NCI-H345 treated with DMSO at 0.1 percent for 48 hours (cell line): ENCODE data around the gene IGFLR1.
"Not testable (repeated sequence)": the region's sequence is repeated elsewhere in the genome, so short reads cannot be mapped to it uniquely, and the experiment has no call there.

Source experiments
- DNase-seq: peaks from one replicate; lab custom pipeline; 2025; ENCODE audit not compliant: unreplicated experiment; lab: John Stamatoyannopoulos, UW

The IGFLR1 gene

DNA sequence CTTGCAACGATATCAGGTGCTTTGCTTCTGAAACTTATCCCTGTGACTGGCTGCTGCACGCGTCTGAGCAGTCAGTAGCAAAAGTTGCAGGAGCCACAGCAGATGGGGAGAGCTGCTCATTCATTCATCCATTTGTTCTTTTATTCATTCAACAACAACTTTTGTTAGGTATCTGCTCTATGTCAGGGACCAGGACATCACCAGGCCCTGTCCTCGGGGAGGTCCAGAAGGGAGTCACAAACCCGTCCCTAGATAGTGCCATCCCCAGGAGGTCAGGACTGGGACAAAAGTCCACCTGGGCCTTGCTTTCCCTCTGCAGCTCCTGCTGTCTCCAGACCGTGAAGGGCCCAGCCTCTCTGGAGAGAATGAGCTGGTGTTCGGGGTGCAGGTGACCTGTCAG lies 35.7 kb upstream of the IGFLR1 start:
- no peak for DNase-seq

DNA sequence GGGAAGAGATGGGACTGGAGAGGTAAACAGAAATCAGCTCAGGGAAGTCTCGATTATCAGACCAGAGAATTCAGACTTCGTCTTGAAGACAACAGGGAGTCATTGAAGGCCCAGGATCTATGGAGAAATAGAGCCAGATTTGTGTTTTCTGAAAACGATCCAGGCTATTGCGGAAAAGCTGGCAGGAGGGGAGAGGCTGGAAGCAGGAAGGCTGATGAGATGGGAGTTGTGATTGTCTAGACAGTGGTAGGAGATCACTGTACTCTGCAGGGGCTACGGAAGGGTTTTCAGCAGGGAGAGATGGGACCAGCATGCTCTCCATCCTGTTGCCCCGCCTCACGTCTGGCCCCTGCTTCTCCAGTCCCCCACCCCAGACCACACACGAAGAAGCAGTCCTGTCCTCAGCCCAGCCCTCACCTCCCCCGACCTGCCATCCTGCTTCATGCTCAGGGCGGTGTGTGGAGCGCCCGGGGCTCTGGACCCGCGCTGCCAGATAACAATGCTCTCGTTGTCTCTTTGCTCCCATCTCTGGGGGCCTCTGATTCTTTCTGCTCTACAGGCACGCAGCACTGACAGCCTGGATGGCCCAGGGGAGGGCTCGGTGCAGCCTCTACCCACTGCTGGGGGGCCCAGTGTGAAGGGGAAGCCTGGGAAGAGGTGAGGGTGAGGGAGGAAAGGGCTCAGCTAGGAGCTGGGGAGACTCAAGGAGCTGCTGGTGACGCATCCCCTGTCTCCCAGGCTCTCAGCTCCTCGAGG lies 35.0 kb upstream of the IGFLR1 start:
- no peak for DNase-seq

DNA sequence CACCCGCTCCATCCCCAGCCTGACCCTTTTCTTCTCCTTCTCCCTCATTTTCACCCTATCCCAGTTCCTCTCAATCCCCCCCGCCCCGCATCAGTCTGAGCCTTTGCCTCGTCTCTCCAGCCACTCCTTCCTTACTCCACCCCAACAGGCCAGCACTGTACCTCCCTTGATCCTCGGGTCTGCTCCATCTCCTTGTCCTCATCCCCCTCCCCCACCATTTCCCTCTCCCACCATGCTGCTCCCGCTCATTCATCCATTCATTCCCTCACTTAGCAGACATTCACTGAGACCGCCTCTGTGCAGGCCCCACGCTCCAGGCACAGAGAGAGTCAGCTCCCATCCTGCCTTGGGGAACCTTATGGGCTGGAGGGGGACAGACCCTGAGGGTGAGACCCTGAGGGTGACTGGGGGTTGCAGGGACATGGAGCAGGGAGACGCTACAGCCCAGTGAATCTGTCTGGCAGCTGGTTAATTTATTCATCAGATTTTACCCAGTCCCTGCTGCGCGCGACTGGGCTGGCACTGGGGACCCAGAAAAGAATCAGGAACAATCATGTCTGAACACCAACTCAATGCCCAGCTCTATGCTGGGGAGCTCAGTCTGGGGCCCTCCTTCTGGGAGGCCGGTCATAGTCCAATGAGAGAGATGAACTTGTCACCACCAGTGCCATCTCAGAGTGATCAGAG lies 34.0 kb upstream of the IGFLR1 start:
- no peak for DNase-seq

DNA sequence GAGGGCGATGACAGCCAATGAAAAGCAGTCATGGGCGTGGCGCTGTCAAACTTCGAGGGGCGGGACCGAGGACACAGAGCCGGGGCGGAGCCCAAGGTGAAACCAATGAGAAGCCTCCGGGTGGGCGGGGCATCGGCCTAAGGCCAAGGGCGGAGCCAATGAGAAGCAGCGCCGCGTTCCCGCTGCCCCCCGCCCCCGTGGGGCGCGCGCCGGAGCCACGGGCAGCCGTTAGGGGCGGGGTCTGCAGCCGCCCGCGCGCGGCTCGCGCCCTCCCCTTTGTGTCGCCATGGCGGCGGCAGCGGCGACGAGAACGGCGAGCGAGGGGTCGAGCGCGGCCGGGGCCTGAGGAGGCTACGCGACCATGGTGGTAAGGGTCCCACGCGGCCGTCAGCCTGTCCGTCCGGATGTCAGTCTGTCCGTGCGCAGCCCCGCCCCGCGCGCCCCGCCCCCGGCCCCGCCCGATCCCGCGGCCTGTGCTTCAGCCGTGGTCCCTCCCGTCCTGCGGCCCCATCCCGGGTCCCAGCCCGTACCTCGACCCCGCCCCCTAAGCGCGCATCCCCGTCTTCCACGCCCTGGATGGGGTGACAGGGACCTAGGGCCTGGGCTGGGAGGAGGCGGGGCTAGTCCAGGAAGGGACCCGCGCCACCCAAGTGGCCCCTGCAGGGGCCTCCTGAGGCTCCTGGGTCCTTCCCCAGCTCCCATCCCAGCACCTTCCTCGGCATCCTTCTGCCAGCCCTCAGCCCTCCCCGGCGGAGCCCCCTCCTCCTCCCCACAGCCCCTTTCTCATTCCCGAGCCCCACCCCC lies 33.2 kb upstream of the IGFLR1 start, which contains the start of gene ARHGAP33:
ARHGAP33 (plus strand) TSS at position 267 of the 804 bp plus-strand sequence; CDS start at position 362, 95 bp downstream.
- peak; percentile 100 for DNase-seq

DNA sequence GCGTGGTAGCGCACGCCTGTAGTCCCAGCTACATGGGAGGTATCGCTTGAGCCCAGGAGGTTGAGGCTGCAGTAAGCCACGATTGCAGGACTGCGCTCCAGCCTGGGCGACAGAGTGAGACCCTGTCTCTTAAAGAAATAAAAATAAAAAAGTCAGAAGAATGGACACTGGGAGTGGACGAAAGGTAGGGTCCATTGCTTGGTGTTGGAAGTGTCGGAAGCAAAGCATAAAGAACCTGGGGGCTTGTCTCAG lies 32.7 kb upstream of the IGFLR1 start:
- no peak for DNase-seq

DNA sequence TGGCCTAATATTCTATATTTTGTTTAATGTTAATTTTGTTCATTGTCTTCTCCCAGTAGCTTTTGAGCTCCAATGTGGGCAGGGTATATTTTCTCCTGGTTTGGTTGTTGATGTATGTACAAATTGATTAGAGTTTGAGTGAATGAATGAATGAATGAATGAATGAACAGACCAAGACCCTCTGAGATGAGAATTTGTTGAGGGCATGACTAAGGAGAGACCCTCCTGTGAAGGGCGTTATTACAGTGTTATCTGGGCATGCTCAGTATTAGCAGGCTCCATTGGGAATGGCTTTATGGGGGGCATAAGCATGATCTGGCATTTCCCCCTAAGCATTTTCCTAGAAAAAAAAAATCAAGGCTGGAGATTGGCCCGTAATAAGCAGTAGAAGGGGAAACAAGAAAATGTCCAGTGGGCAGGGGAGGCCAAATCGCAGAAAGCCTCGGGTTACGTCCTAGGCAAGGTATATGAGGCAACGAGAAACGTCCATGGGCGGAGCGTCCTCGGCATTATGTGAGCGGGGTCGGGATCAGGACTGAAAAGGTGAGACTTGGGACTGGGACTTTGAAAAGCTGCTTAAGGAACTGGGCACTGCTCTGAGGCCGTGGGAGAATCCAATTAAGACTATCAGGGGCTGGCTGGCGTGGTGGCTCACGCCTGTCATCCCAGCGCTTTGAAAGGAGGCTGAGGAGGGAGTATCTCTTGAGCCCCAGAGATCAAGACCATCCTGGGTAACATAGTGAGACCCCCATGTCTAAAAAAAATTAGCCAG lies 32.2 kb upstream of the IGFLR1 start:
- DNase-seq = no peak

DNA sequence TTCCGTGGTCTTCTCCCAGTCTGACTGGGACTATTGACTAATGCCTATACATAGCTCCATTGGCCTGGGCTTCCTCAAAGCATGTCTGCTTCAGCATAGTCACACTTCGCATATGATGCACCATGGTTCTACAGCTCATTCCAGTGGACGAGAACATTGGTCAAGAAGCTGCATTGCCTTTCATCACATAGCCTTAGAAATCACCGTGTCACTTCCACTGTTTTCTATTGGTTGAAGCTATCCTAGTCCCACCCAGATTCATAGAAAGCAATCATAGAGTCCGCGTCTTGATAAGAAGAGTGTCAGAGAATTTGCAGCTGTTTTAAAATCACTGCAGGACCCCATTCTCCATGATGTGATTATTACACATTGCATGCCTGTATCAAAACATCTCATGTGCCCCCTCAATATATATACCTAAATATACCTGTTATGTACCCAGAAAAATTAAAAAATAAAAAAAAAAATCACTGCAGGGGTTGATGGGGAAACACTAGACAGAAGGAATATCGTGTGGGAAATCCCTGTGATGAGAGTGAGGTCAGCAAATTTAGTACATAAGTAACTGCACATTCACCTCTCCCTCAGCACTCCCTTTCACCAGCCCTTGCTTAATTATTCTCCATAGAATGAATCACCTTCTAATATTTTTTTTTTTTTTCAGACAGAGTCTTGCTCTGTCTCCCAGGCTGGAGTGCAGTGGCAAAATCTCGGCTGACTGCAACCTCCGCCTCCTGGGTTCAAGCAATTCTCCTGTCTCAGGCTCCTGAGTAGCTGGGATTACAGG lies 31.0 kb upstream of the IGFLR1 start:
- no peak for DNase-seq

DNA sequence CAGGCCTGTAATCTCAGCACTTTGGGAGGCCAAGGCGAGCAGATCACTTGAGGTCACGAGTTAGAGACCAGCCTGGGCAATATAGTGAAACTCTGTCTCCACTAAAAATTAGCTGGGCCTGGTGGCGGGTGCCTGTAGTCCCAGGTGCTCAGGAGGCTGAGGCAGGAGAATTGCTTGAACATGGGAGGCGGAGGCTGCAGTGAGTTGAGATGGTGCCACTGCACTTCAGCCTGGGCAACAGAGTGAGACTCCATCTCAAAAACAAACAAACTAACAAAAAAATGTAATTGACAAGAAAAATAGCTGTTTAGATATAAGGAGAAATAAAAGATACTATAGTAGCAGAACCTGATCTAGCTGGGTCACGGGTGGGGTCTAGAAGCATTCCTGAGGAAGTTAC lies 30.1 kb upstream of the IGFLR1 start:
- not testable (repeated sequence) for DNase-seq

DNA sequence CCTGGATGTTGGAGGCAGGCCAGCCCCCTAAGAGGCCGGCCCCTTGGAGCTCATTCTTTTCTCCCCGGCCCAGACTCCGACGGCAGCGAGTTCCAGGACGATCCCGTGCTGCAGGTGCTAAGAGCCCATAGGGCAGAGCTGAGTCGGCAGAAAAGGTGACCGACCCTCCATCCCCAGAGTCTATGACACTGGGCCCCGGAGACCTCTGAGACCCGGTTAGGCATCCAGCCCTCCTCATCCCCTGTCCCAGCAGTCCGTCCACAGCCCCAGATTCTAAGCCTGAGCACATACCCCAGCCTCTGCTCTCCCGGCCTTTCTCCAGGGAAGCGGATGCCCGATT lies 25.8 kb upstream of the IGFLR1 start:
- no peak for DNase-seq

DNA sequence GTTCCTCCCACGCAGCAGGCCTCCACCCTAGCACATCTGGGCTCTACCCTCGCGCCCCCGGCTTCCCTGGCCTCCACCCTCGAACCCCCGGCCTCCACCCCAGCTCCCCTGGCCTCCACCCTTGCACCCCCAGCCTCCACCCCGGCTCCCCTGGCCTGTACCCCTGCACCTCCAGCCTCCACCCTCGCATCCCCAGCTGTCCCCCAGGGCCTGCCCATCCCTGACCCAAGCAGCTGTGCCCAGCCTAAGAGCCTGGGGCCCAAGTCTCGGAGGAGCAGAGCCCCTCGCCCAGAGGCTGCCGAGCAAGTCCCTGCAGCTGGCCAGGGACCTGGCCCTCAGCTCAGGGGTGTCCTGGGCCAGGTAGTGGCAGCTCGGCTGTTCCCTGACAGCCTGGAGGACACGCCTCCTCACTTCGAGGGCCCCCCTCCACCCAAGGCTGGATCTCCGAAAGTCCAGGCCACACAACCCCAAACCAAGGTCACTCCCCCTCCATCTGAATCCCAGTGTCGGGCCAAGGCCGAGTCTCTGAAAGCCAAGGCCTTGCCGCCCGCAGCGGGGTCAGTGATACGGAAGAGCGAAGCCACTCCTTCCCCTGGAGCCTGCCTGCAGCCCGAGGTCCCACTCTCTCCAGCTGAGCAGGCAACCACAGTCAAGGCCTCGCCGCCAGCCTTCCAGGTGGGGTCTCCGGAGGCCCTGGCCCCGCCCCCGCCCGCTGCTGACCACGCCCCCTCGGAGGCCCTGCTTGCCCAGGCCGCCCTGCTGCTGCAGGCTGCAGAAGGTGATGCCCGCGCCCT lies 25.2 kb upstream of the IGFLR1 start:
- DNase-seq = no peak

DNA sequence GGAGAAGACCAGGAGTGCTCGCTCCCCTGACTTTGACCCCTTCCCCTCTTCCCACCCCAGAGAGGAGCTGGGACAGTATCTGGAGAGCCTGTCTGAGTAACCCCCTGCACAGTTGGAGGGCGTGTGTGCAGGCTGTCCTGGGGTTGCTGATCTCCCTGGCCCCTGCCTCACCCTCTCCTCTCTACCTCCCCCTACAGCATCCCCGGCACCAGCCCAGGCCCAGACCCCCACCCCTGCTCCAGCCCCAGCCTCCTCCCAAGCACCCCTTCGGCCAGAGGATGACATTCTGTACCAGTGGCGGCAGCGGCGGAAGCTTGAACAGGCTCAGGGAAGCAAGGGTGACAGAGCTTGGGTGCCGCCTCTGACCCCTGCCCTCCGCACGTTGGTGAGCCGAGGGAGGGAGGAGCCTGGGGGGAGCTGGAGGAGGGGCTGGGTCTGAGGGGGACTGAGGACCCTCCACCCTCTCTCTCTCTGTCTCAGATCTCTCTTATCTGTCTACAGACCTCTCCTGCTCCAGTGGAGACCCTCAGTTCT lies 24.4 kb upstream of the IGFLR1 start:
- no peak for DNase-seq

DNA sequence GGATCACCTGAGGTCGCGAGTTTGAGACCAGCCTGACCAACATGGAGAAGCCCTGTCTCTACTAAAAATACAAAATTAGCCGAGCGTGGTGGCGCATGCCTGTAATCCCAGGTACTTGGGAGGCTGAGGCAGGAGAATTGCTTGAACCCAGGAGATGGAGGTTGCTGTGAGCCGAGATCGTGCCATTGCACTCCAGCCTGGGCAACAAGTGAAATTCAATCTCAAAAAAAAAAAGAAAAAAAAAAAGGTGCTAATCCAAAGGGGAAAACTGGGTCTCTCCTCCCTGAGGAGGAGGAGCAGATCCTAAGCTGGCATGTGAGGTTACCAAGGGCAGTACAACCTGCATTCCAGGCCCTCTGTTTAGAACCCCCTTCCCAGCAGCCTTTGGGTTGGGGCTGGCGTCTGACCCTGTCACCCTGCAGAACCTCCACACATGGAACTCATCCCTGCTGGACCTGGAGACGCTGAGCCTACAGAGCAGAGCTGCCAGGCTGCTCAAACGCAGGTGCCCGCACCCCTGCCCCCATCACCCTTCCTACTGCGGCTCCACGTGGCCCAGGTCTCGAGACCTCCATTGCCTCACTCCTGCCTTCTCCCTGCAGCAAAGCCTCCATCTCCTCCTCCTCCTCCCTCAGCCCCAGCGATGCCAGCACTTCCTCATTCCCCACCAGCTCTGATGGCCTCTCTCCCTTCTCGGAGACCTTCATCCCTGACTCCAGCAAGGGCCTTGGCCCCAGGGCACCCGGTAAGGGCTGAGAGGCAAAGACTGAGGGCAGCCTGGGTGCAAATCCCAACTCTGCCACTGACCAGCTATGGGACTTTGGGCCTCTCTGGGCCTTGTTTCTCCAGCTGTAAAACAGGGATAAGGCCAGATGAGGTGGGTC lies 22.4 kb upstream of the IGFLR1 start:
- no peak for DNase-seq

DNA sequence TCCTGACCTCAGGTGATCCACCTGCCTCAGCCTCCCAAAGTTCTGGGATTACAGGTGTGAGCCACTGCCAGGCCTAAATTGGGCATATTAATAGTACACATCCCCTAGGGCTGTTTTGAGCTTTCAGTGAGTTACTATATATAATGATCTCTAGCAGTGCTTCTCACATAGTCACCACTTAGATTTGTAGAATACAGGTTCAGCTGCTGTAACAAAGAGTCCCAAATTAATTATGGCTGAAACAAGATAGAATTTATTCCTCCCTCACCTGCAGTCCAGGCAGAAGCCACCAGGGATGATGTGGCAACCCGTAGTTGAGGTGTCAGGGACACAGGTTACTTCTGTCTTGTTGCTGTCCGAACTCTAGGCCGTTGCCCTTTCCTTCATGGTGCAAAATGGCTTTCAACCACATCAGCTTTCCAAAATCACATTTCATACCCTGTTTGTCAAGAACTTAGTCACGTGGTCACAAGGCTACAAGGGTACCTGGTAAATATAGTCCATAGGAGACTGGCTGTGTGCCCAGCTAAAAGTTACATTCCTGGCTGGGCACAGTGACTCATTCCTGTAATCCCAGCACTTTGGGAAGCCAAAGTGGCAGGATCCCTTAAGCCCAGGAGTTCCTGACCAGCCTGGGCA lies 18.6 kb upstream of the IGFLR1 start:
- DNase-seq = no peak

DNA sequence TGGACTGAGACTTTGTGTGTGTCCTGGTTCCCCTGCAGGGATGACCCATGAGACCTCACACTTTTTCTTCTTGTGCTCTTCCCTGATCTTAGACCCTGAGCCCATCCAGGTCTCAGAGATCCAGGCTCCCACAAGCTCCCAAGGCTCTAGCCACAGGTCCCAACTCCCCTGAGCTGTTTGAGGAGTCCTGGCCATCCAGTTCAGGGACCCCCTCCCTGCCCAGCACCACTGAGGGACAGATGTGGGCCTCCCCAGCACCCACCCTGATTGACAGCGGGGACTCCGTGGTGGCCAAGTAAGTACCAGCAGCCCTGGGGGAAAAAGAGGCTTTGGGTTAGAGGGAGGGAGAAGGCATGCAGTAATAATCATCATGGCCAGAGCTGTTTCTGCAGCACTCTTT lies 17.4 kb upstream of the IGFLR1 start:
- no peak for DNase-seq

DNA sequence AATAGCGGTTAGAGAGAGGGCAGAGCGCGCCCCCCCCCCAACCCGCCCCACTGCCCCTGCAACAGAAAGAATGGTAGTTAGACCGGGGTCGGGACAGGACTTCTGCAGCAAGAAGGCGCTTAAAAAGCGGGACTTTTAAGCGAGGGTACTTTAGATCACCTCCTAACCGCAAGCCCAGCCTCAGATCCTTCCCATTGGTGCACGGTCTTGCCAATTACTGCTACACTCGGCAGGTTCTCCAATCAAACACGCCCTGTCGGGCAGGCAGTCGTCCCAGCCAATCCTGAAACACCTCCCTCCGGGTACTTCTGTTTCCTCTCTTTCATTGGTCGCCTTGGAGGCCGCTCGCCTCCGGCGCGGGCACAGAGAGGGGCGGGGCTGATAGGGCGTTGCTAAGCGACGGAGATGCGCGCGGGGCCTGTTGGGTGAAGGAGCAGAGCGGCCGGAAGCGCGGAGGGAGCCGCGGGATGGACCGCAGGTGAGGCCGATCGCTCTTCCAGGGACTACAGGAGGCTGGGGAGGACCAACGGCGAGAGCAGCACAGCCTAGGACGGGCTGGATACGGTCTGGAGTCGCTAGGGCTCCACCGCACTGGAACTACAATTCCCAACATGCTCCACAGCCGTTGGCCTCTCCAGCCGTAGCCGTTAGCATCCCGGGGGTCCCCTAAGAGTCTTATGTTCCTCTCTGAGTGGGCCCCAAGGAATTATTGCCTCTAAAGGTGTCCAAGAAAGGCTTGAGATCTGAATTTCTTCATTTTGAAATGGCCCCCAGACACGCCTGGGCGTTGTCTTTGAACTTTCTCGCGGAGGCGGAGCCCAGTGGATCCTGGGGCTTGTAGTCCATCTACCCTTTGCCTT lies 15.7 kb upstream of the IGFLR1 start, which contains the start of gene PROSER3:
PROSER3 (plus strand) TSS at position 428 of the 860 bp plus-strand sequence; CDS start at position 468, 40 bp downstream.
- peak; percentile 100 for DNase-seq

DNA sequence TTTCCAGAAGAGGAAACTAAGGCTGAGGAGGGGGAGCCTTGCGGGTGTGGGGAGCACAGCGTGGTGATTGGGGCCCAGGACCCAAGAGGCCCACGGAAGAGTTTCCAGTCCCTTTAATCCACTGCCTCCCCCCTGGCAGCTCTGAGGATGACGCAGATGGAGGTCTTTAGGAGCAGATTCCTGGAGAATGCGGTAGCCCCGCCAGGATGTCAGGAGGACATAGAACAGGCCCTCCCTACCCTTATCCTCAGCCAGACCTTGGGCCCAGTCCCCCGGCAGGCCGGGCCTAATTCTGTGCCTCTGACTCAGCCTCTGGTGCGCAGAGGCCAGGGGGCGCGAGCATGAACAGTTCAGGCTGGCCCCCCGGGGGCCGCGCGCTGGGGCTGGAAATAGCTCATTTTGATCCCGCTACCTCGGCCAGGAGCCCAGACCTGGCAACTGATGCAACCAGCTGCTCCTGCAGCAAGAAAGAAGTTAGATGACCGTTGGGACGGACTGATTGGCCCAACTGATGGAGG lies 15.0 kb upstream of the IGFLR1 start:
- DNase-seq = no peak
